GM12878 (cell line): Measurements from ENCODE around the gene SNCAIP. TPM values are rescaled to one million over a fixed set of nuclear protein-coding genes. Genes with fewer than 3 reads are reported as not detected.

Experiments used
- ATAC-seq: fragments of 200-7000 bp; cut with Tn5 transposase; 3 replicates; pipeline ENCODE4 v1.9.1; 2020; ENCODE audit warnings: mild to moderate bottlenecking, moderate library complexity
- BruUV-seq: library from RNA; stranded (reverse); fragments of 400-500 nt; replicated peaks from 2 replicates; lab custom pipeline; 2021; lab: Mats Ljungman, UMichigan
- CTCF ChIA-PET: fragments of 300-600 bp; sonication (Branson Sonifier 250); formaldehyde crosslinking; extraction: SDS; loops from one replicate; lab custom pipeline; 2021; ENCODE audit warnings: inconsistent platforms; lab: Yijun Ruan, JAX
- POLR2A ChIA-PET: fragments of 350-600 bp; formaldehyde crosslinking; extraction: SDS; loops from one replicate; lab custom pipeline; 2021; ENCODE audit warnings: inconsistent platforms; lab: Charles Lee
- RAD21 ChIA-PET: fragments of 300-600 bp; sonication (Branson Sonifier 250); formaldehyde crosslinking; loops from one replicate; lab custom pipeline; 2023; ENCODE audit warnings: antibody characterized with exemption; ENCODE audit not compliant: unreplicated experiment; lab: Charles Lee
- SMC1A ChIA-PET: fragments of 300-600 bp; sonication (Branson Sonifier 250); formaldehyde crosslinking; loops from one replicate; lab custom pipeline; 2023; ENCODE audit not compliant: unreplicated experiment, uncharacterized antibody; lab: Charles Lee
- DNase-seq: peaks from one replicate; pipeline ENCODE4 v3.0.0-alpha.2; 2011; ENCODE audit warnings: low read depth, low spot score
- FAIRE-seq: peaks from 3 replicates; lab custom pipeline; 2011; peaks lifted over from hg19 to GRCh38; lab: Jason Lieb, UNC
- H2AFZ ChIP-seq: 2 replicates; pipeline ENCODE4 v1.6.0; 2011; ENCODE audit warnings: low read depth, low read length, control low read depth; ENCODE audit not compliant: control insufficient read depth
- H3K27ac ChIP-seq: 2 replicates; pipeline ENCODE4 v1.5.1; 2011; ENCODE audit warnings: control low read depth; ENCODE audit not compliant: control insufficient read depth, insufficient read depth
- H3K27me3 ChIP-seq, 2 experiments: replicated peaks in 1 of 2; 2 replicates each; pipeline versions ENCODE4 v1.6.0 to v1.6.1; 2011; ENCODE audit warnings: low read length in 1 of 2; ENCODE audit not compliant: control insufficient read depth in 2 of 2, insufficient read depth in 2 of 2
- H3K36me3 ChIP-seq, 2 experiments: 2 replicates each; pipeline ENCODE4 v1.5.1; 2011; ENCODE audit warnings: low read length in 1 of 2; ENCODE audit not compliant: control insufficient read depth in 2 of 2, insufficient read depth in 2 of 2
- H3K4me1 ChIP-seq: 2 replicates; pipeline ENCODE4 v1.6.1; 2011; ENCODE audit warnings: mild to moderate bottlenecking, low read length, moderate library complexity, mixed read lengths; ENCODE audit not compliant: control insufficient read depth, insufficient read depth
- H3K4me2 ChIP-seq: 2 replicates; pipeline ENCODE4 v1.6.0; 2011; ENCODE audit warnings: control low read depth; ENCODE audit not compliant: control insufficient read depth, insufficient read depth
- H3K4me3 ChIP-seq: fragments of 200-600 bp; sonication (generic); 2 replicates; pipeline ENCODE4 v1.5.1; 2016
- H3K79me2 ChIP-seq: 2 replicates; pipeline ENCODE4 v1.6.0; 2011; ENCODE audit warnings: low read length; ENCODE audit not compliant: control insufficient read depth, insufficient read depth
- H3K9ac ChIP-seq: 2 replicates; pipeline ENCODE4 v1.8.0; 2011; ENCODE audit warnings: low read length, control low read depth, mixed read lengths; ENCODE audit not compliant: control insufficient read depth, insufficient read depth
- H3K9me3 ChIP-seq: replicated peaks from 3 replicates; pipeline ENCODE4 v1.5.1; 2011; ENCODE audit warnings: mild to moderate bottlenecking, low read length; ENCODE audit not compliant: control insufficient read depth, insufficient read depth
- H4K20me1 ChIP-seq: 2 replicates; pipeline ENCODE4 v1.6.0; 2011; ENCODE audit not compliant: control insufficient read depth, insufficient read depth
- BCL11A ChIP-seq: IDR thresholded peaks from 2 replicates; pipeline ENCODE4 v1.6.1; 2011; ENCODE audit warnings: low read depth, low read length
- BCLAF1 ChIP-seq: fragments of 450-650 bp; IDR thresholded peaks from 2 replicates; pipeline ENCODE4 v1.6.1; 2017; ENCODE audit warnings: antibody characterized with exemption, mild to moderate bottlenecking, moderate library complexity
- BHLHE40 ChIP-seq, 2 experiments: fragments of 450-650 bp in 1 of 2; IDR thresholded peaks; 2 replicates each; pipeline ENCODE4 v1.6.1; 2011 to 2017; ENCODE audit warnings: low read depth in 2 of 2, borderline replicate concordance in 1 of 2, improper control_type of control experiment in 1 of 2, low read length in 1 of 2, mild to moderate bottlenecking in 1 of 2
- BMI1 ChIP-seq: fragments of 450-650 bp; IDR thresholded peaks from 2 replicates; pipeline ENCODE4 v1.6.1; 2016; ENCODE audit warnings: mild to moderate bottlenecking, moderate library complexity, borderline replicate concordance
- CBX3 ChIP-seq: fragments of 200-600 bp; sonication (generic); IDR thresholded peaks from 2 replicates; pipeline ENCODE4 v1.6.1; 2016; ENCODE audit warnings: low read depth, borderline replicate concordance
- ETV6 ChIP-seq, 2 experiments: fragments of 450-650 bp in 1 of 2; IDR thresholded peaks in 1 of 2; conservative IDR thresholded peaks in 1 of 2; 2 replicates each; pipeline ENCODE4 v1.6.1; 2014; ENCODE audit warnings: antibody characterized with exemption in 1 of 2, borderline replicate concordance in 1 of 2, low read depth in 1 of 2, mild to moderate bottlenecking in 1 of 2, moderate library complexity in 1 of 2
- IKZF1 ChIP-seq: fragments of 450-650 bp; conservative IDR thresholded peaks from 2 replicates; pipeline ENCODE4 v1.6.1; 2017; ENCODE audit warnings: antibody characterized with exemption, mild to moderate bottlenecking
- MEF2A ChIP-seq: IDR thresholded peaks from 2 replicates; pipeline ENCODE4 v1.6.1; 2011; ENCODE audit warnings: low read depth, mild to moderate bottlenecking, low read length, moderate library complexity; ENCODE audit not compliant: insufficient read depth
- NKRF ChIP-seq: fragments of 450-650 bp; conservative IDR thresholded peaks from 2 replicates; pipeline ENCODE4 v1.6.1; 2017; ENCODE audit warnings: mild to moderate bottlenecking, moderate library complexity
- NR2C1 ChIP-seq: fragments of 450-650 bp; IDR thresholded peaks from 2 replicates; pipeline ENCODE4 v1.6.1; 2017; ENCODE audit warnings: antibody characterized with exemption, mild to moderate bottlenecking, moderate library complexity
- SMAD1 ChIP-seq: fragments of 450-650 bp; IDR thresholded peaks from 2 replicates; pipeline ENCODE4 v1.6.1; 2018; ENCODE audit warnings: mild to moderate bottlenecking, low read depth; ENCODE audit not compliant: partially characterized antibody
- SUZ12 ChIP-seq: fragments of 200-600 bp; sonication (generic); IDR thresholded peaks from one replicate; pipeline ENCODE4 v1.6.1; 2018; ENCODE audit warnings: antibody characterized with exemption, mild to moderate bottlenecking; ENCODE audit not compliant: unreplicated experiment
- TCF12 ChIP-seq: IDR thresholded peaks from 2 replicates; pipeline ENCODE4 v1.6.1; 2011; ENCODE audit warnings: low read depth, mild to moderate bottlenecking, low read length
- WGBS: methylation state at CpG from one replicate; pipeline ENCODE4 v1.1.6; 2016; ENCODE audit warnings: low lambda C conversion rate; ENCODE audit not compliant: insufficient replicate concordance, insufficient coverage; ENCODE audit errors: missing lambda C conversion rate; 5-methylcytosine and 5-hydroxymethylcytosine counted together
- in situ Hi-C: fragments of 300-500 bp; cut with MboI; formaldehyde crosslinking; loops from 9 replicates; pipeline ENCODE4 v1.14.3; 2018; ENCODE audit warnings: mixed read lengths
- intact Hi-C: fragments of 100-400 bp; cut with micrococcal nuclease; formaldehyde crosslinking; loops from one replicate; pipeline ENCODE4 v1.14.2; 2022; ENCODE audit not compliant: unreplicated experiment
- polyA plus RNA-seq, 11 experiments: library from polyadenylated mRNA; depleted of rRNA in 4 of 11; unstranded in 6 of 11; stranded (reverse) in 5 of 11; fragments of >200 nt; fragmentation: Nextera tagmentation in 4 of 11; fragmentation: Illumina TruSeq in 1 of 11; extraction: Ambion mirVana in 4 of 11; extraction: Trizol in 1 of 11; gene quantifications; 1 replicate in 1 of 11; 2 replicates in 10 of 11; pipeline versions ENCODE4 v1.2.1 to v1.2.3, GENCODE V29; 2011 to 2016; ENCODE audit warnings: inconsistent platforms in 2 of 11, missing spikeins in 2 of 11, low read depth in 1 of 11
- total RNA-seq, 4 experiments: library from RNA; depleted of rRNA in 3 of 4; stranded (reverse); fragments of >200 nt in 3 of 4; fragmentation: Illumina TruSeq in 1 of 4; extraction: Trizol in 1 of 4; gene quantifications; 2 replicates each; pipeline versions ENCODE4 v1.2.1 to v1.2.3, GENCODE V29; 2013 to 2021
- TF ChIP-seq, protein P1 (sequence below): IDR thresholded peaks from 2 replicates; pipeline ENCODE4 v1.6.1; 2011; ENCODE audit warnings: low read depth, mild to moderate bottlenecking, low read length, moderate library complexity, borderline replicate concordance; ENCODE audit errors: extremely low read depth

Gene SNCAIP
- total and polyA plus RNA-seq, 10 of the 15 experiments (the other 5 are each of a cell fraction or from before 2014, with no cell fraction given), result 0.03 to 0.62 (median 0.16) TPM; not detected in 1

GRCh38 chr5:122471031-122471751, 159.2 kb downstream of the SNCAIP start:
- Histone ChIP-seq H3K27ac (no peak overlapping the region), H3K4me3 (no peak overlapping the region), H3K9ac (no peak overlapping the region), H4K20me1 (no peaks in the 10 kb centered on the region), H3K27me3 (no peaks in the 10 kb centered on the region; a peak in 1 of 4 replicates), H3K9me3 (no peaks in the 10 kb centered on the region), H3K4me1 (no peaks in the 10 kb centered on the region), H2AFZ (no peak overlapping the region), H3K4me2 (no peak overlapping the region), H3K79me2 (no peaks in the 10 kb centered on the region), H3K36me3 (no peaks in the 10 kb centered on the region)
- 43% methylated on average over 9 of the region's 9 CpGs for WGBS
- intact Hi-C loops, result no loop called here
- no peak for DNase-seq
- BruUV-seq, result no TSS peak
- no peak for ATAC-seq
- SMC1A ChIA-PET, result no interaction called here
- POLR2A ChIA-PET, result no interaction called here
- FAIRE-seq, result no peak
- CTCF ChIA-PET, result interaction anchor here (1.5 kb wide), 1 partner anchor 12 kb away, joined by 4 read pairs; no protein-coding TSS in a partner anchor
- RAD21 ChIA-PET, result no interaction called here
- in situ Hi-C loops, result no loop called here
- no peak for TF ChIP-seq SMAD1
- TF ChIP-seq SUZ12, result no peak
- no peak for TF ChIP-seq BCLAF1
- TF ChIP-seq CBX3, result no peak
- no peak for TF ChIP-seq BMI1
- no peak for TF ChIP-seq MEF2A
- no peak for TF ChIP-seq BCL11A
- no peak for TF ChIP-seq ETV6 (conservative IDR thresholded peaks at IDR 0.05 in 1 of 2, IDR thresholded peaks at IDR 0.05 in 1 of 2; ENCODE audit: borderline replicate concordance in 1 of 2, low read depth in 1 of 2)
- no peak for TF ChIP-seq BHLHE40 (IDR thresholded peaks at IDR 0.05; ENCODE audit: borderline replicate concordance in 1 of 2, low read depth in 2 of 2, low read length in 1 of 2)
- TF ChIP-seq IKZF1, result no peak
- TF ChIP-seq TCF12, result no peak
- TF ChIP-seq, protein P1, sequence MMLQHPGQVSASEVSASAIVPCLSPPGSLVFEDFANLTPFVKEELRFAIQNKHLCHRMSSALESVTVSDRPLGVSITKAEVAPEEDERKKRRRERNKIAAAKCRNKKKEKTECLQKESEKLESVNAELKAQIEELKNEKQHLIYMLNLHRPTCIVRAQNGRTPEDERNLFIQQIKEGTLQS, result no peak
- no peak for TF ChIP-seq NR2C1
- TF ChIP-seq NKRF, result no peak
